ACC112 (cell line): ENCODE measurements around the gene ANXA2R.
"Not testable (repeated sequence)": the region's sequence is repeated elsewhere in the genome, so short reads cannot be mapped to it uniquely, and the experiment has no call there.

ENCODE experiments used
- H2AFZ ChIP-seq: fragments of 200-600 bp; sonication (generic); one replicate; pipeline ENCODE4 v1.6.0; 2017; ENCODE audit warnings: antibody characterized with exemption, low read length; ENCODE audit not compliant: unreplicated experiment
- H3K27ac ChIP-seq: fragments of 200-600 bp; sonication (generic); 2 replicates; pipeline ENCODE4 v1.5.1; 2014; ENCODE audit warnings: low read depth, mild to moderate bottlenecking, antibody characterized with exemption, low read length, moderate library complexity
- H3K27me3 ChIP-seq: fragments of 200-600 bp; sonication (generic); 2 replicates; pipeline ENCODE4 v1.6.1; 2014; ENCODE audit warnings: mild to moderate bottlenecking, antibody characterized with exemption, low read length, moderate library complexity, mixed read lengths; ENCODE audit not compliant: insufficient read depth
- H3K36me3 ChIP-seq: fragments of 200-600 bp; sonication (generic); 2 replicates; pipeline ENCODE4 v1.6.1; 2016; ENCODE audit warnings: mild to moderate bottlenecking, antibody characterized with exemption, low read length, moderate library complexity, mixed read lengths; ENCODE audit not compliant: insufficient read depth
- H3K4me1 ChIP-seq: fragments of 200-600 bp; sonication (generic); one replicate; pipeline ENCODE4 v1.6.1; 2016; ENCODE audit warnings: low read length, mixed read lengths; ENCODE audit not compliant: insufficient read depth, unreplicated experiment, control insufficient read depth
- H3K4me3 ChIP-seq: fragments of 200-600 bp; sonication (generic); 2 replicates; pipeline ENCODE4 v1.5.1; 2014; ENCODE audit warnings: mild to moderate bottlenecking, low read depth, low read length
- H3K79me2 ChIP-seq: fragments of 200-600 bp; sonication (generic); one replicate; pipeline ENCODE4 v1.6.0; 2016; ENCODE audit warnings: low read length; ENCODE audit not compliant: control insufficient read depth, unreplicated experiment, insufficient read depth

Gene ANXA2R

GRCh38 chr5:43040287-43041098 is at the start of gene ANXA2R:
Gene ANXA2R, minus strand, starts transcription at chr5:43040319. Its CDS starts 273 bp downstream, at chr5:43040046.
- H3K27ac ChIP-seq = peak within 1 kb of the TSS; percentile 90
- no peaks in the 10 kb centered on the region for H3K36me3 ChIP-seq
- peaks cover 57% of the 10 kb centered on the region for H3K79me2 ChIP-seq
- peak within 1 kb of the TSS; percentile 79 for H3K4me3 ChIP-seq
- H2AFZ ChIP-seq = peak within 1 kb of the TSS; percentile 86
- H3K4me1 ChIP-seq = no peaks in the 10 kb centered on the region
- H3K27me3 ChIP-seq = no peaks in the 10 kb centered on the region

- H3K4me3 ChIP-seq, H3K4me1 ChIP-seq, H3K27me3 ChIP-seq, H3K79me2 ChIP-seq, H2AFZ ChIP-seq, H3K27ac ChIP-seq: not testable (repeated sequence)
- peaks cover 19% of the 10 kb centered on the region for H3K36me3 ChIP-seq
These were observed 46.2 kb upstream of the ANXA2R start for GRCh38 chr5:43086118-43086908.

GRCh38 chr5:43085453-43085852 is 45.3 kb upstream of the ANXA2R start:
- Histone ChIP-seq H3K27ac (no peak overlapping the region), H3K27me3 (no peaks in the 10 kb centered on the region)

GRCh38 chr5:43084468-43084867 is 44.3 kb upstream of the ANXA2R start:
- H3K27ac ChIP-seq, H3K79me2 ChIP-seq, H3K4me3 ChIP-seq, H2AFZ ChIP-seq, H3K4me1 ChIP-seq, H3K27me3 ChIP-seq: not testable (repeated sequence)
- H3K36me3 ChIP-seq = peaks cover 29% of the 10 kb centered on the region

More at GRCh38 chr5:43085453-43085852, 45.3 kb upstream of the ANXA2R start:
- no peak overlapping the region for H2AFZ ChIP-seq
- H3K4me3 ChIP-seq = no peak overlapping the region
- peaks cover 27% of the 10 kb centered on the region for H3K36me3 ChIP-seq
- H3K4me1 ChIP-seq = no peaks in the 10 kb centered on the region
- no peaks in the 10 kb centered on the region for H3K79me2 ChIP-seq

- not testable (repeated sequence) for H3K27ac ChIP-seq, H3K79me2 ChIP-seq, H3K27me3 ChIP-seq, H3K4me1 ChIP-seq, H2AFZ ChIP-seq, H3K4me3 ChIP-seq
- H3K36me3 ChIP-seq = peaks cover 29% of the 10 kb centered on the region
These were observed 41.2 kb upstream of the ANXA2R start for GRCh38 chr5:43081345-43081744.

GRCh38 chr5:43078956-43079355 is 38.8 kb upstream of the ANXA2R start:
- Histone ChIP-seq H3K4me3 (no peak overlapping the region), H3K79me2 (peaks cover 12% of the 10 kb centered on the region), H3K27ac (0 out of 2 replicates have a peak overlapping the region, but pooled peaks have one; percentile 10), H3K27me3 (no peaks in the 10 kb centered on the region), H3K36me3 (peaks cover 19% of the 10 kb centered on the region), H3K4me1 (peaks cover 13% of the 10 kb centered on the region), H2AFZ (no peak overlapping the region)

- not testable (repeated sequence) for H2AFZ ChIP-seq
- peaks cover 18% of the 10 kb centered on the region for H3K36me3 ChIP-seq
These were observed 37.5 kb upstream of the ANXA2R start for GRCh38 chr5:43077446-43078191.

GRCh38 chr5:43075319-43076293 is 35.5 kb upstream of the ANXA2R start:
- Histone ChIP-seq H2AFZ (peak overlapping the region; percentile 9), H3K4me3 (peak overlapping the region; percentile 41; the same call in 1 of the 2 replicates), H3K27me3 (no peaks in the 10 kb centered on the region), H3K79me2 (peaks cover 21% of the 10 kb centered on the region), H3K27ac (peak overlapping the region; percentile 71), H3K36me3 (peaks cover 12% of the 10 kb centered on the region), H3K4me1 (peaks cover 13% of the 10 kb centered on the region)

More at GRCh38 chr5:43077446-43078191, 37.5 kb upstream of the ANXA2R start:
- H3K4me3 ChIP-seq, H3K27me3 ChIP-seq, H3K27ac ChIP-seq: not testable (repeated sequence)
- Histone ChIP-seq H3K4me1 (peaks cover 13% of the 10 kb centered on the region), H3K79me2 (peaks cover 12% of the 10 kb centered on the region)

- Histone ChIP-seq H3K4me1 (peaks cover 13% of the 10 kb centered on the region), H3K79me2 (peaks cover 23% of the 10 kb centered on the region), H3K4me3 (no peak overlapping the region), H3K27me3 (no peaks in the 10 kb centered on the region), H2AFZ (no peak overlapping the region), H3K27ac (peak overlapping the region; percentile 71), H3K36me3 (peaks cover 11% of the 10 kb centered on the region)
These were observed 34.8 kb upstream of the ANXA2R start for GRCh38 chr5:43074987-43075318.
